ENCODE results near the gene RIGI. TPM values are rescaled to one million over a fixed set of nuclear protein-coding genes. Genes with fewer than 3 reads are reported as not detected.

The RIGI gene
- total and polyA plus RNA-seq, 2 of the 13 experiments (the other 11 are each of a cell fraction or from before 2014, with no cell fraction given): 3.0 to 8.2 TPM

- TF ChIP-seq, protein P1, sequence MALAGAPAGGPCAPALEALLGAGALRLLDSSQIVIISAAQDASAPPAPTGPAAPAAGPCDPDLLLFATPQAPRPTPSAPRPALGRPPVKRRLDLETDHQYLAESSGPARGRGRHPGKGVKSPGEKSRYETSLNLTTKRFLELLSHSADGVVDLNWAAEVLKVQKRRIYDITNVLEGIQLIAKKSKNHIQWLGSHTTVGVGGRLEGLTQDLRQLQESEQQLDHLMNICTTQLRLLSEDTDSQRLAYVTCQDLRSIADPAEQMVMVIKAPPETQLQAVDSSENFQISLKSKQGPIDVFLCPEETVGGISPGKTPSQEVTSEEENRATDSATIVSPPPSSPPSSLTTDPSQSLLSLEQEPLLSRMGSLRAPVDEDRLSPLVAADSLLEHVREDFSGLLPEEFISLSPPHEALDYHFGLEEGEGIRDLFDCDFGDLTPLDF (CRISPR knock-in tag; IDR thresholded peaks at IDR 0.05): peak; percentile 51; the same call in 1 of the 2 replicates
- no peak for TF ChIP-seq NCOA5 (CRISPR knock-in tag; IDR thresholded peaks at IDR 0.05)
- no peak for TF ChIP-seq KIAA2018 (CRISPR knock-in tag; IDR thresholded peaks at IDR 0.05; ENCODE audit: borderline replicate concordance)
- no peak for TF ChIP-seq ZNF883 (CRISPR knock-in tag; IDR thresholded peaks at IDR 0.05; ENCODE audit: not compliant biosample characterization)
- no peak for TF ChIP-seq ZNF382 (CRISPR knock-in tag; IDR thresholded peaks at IDR 0.05; ENCODE audit: borderline replicate concordance)
- TF ChIP-seq SRSF1 (optimal IDR thresholded peaks at IDR 0.05; ENCODE audit: low read depth, low read length): no peak
- no peak for TF ChIP-seq GZF1 (CRISPR knock-in tag; IDR thresholded peaks at IDR 0.05)
- TF ChIP-seq FLYWCH1 (CRISPR knock-in tag; IDR thresholded peaks at IDR 0.05): no peak
- TF ChIP-seq SP140L (CRISPR knock-in tag; IDR thresholded peaks at IDR 0.05; ENCODE audit: borderline replicate concordance): no peak
- TF ChIP-seq HOXA9 (CRISPR knock-in tag; IDR thresholded peaks at IDR 0.05; ENCODE audit: borderline replicate concordance): no peak
- TF ChIP-seq RARG (CRISPR knock-in tag; IDR thresholded peaks at IDR 0.05; ENCODE audit: low read depth): no peak
- no peak for TF ChIP-seq DNMT3B (CRISPR knock-in tag; conservative IDR thresholded peaks at IDR 0.05)
- TF ChIP-seq ZNF337 (CRISPR knock-in tag; IDR thresholded peaks at IDR 0.05; ENCODE audit: borderline replicate concordance, low read depth): no peak
- no peak for TF ChIP-seq HMG20A (CRISPR knock-in tag; IDR thresholded peaks at IDR 0.05; ENCODE audit: borderline replicate concordance)
- TF ChIP-seq, protein P2, sequence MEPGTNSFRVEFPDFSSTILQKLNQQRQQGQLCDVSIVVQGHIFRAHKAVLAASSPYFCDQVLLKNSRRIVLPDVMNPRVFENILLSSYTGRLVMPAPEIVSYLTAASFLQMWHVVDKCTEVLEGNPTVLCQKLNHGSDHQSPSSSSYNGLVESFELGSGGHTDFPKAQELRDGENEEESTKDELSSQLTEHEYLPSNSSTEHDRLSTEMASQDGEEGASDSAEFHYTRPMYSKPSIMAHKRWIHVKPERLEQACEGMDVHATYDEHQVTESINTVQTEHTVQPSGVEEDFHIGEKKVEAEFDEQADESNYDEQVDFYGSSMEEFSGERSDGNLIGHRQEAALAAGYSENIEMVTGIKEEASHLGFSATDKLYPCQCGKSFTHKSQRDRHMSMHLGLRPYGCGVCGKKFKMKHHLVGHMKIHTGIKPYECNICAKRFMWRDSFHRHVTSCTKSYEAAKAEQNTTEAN (CRISPR knock-in tag; conservative IDR thresholded peaks at IDR 0.05): peak; percentile 60; the same call in 1 of the 2 replicates
- no peak for TF ChIP-seq SNRNP70 (IDR thresholded peaks at IDR 0.05; ENCODE audit: low read depth, low read length)
- TF ChIP-seq NFIC (IDR thresholded peaks at IDR 0.05; ENCODE audit: low read length): no peak
- TF ChIP-seq, protein P3, sequence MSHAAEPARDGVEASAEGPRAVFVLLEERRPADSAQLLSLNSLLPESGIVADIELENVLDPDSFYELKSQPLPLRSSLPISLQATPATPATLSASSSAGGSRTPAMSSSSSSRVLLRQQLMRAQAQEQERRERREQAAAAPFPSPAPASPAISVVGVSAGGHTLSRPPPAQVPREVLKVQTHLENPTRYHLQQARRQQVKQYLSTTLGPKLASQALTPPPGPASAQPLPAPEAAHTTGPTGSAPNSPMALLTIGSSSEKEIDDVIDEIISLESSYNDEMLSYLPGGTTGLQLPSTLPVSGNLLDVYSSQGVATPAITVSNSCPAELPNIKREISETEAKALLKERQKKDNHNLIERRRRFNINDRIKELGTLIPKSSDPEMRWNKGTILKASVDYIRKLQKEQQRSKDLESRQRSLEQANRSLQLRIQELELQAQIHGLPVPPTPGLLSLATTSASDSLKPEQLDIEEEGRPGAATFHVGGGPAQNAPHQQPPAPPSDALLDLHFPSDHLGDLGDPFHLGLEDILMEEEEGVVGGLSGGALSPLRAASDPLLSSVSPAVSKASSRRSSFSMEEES (CRISPR knock-in tag; IDR thresholded peaks at IDR 0.05): 0 out of 2 replicates have a peak, but pooled peaks have one; percentile 26
Measured at GRCh38 chr9:32526041-32526706, at the start of gene RIGI (continued).

Data from HepG2 (cell line).